GM19467 (cell line): ENCODE measurements around the gene MAP3K4.
"Not testable (repeated sequence)": the region's sequence is repeated elsewhere in the genome, so short reads cannot be mapped to it uniquely, and the experiment has no call there.

Source experiments
- ATAC-seq: cut with Tn5 transposase; IDR thresholded peaks from one replicate; pipeline ENCODE4 v1.9.1; 2021; ENCODE audit warnings: mild to moderate bottlenecking, moderate library complexity; ENCODE audit not compliant: unreplicated experiment

The MAP3K4 gene

GRCh38 chr6:160967351-160967750 is 24.2 kb upstream of the MAP3K4 start:
- no peak for ATAC-seq

- no peak for ATAC-seq
Measured at GRCh38 chr6:160967833-160968232, 23.7 kb upstream of the MAP3K4 start.

- ATAC-seq: no peak
Measured at GRCh38 chr6:160971171-160971570, 20.4 kb upstream of the MAP3K4 start.

- no peak for ATAC-seq
Measured at GRCh38 chr6:160972111-160972510, 19.5 kb upstream of the MAP3K4 start.

GRCh38 chr6:160972594-160972993 is 19.0 kb upstream of the MAP3K4 start:
- not testable (repeated sequence) for ATAC-seq

GRCh38 chr6:160973311-160974250 is 18.0 kb upstream of the MAP3K4 start:
- ATAC-seq: no peak

- no peak for ATAC-seq
Measured at GRCh38 chr6:160974304-160974771, 17.2 kb upstream of the MAP3K4 start.

GRCh38 chr6:160975162-160975561 is 16.4 kb upstream of the MAP3K4 start:
- no peak for ATAC-seq

GRCh38 chr6:160975961-160976360 is 15.6 kb upstream of the MAP3K4 start:
- not testable (repeated sequence) for ATAC-seq

- ATAC-seq: no peak
Measured at GRCh38 chr6:160978141-160978901, 13.2 kb upstream of the MAP3K4 start.

GRCh38 chr6:160979061-160979708 is 12.4 kb upstream of the MAP3K4 start:
- no peak for ATAC-seq

- ATAC-seq: not testable (repeated sequence)
Measured at GRCh38 chr6:160983377-160983948, 8.1 kb upstream of the MAP3K4 start.

GRCh38 chr6:160986851-160987250 is 4.7 kb upstream of the MAP3K4 start:
- ATAC-seq: no peak

GRCh38 chr6:160987265-160987664 is 4.3 kb upstream of the MAP3K4 start:
- ATAC-seq: no peak

GRCh38 chr6:160990847-160991405 is 643 bp upstream of the MAP3K4 start:
- ATAC-seq: no peak

GRCh38 chr6:160992061-160992979 is 751 bp downstream of the MAP3K4 start:
- peak; percentile 40 for ATAC-seq

- ATAC-seq: no peak
Measured at GRCh38 chr6:160992980-160993314, 1.4 kb downstream of the MAP3K4 start.

- no peak for ATAC-seq
Measured at GRCh38 chr6:160995271-160995670, 3.7 kb downstream of the MAP3K4 start.

- ATAC-seq: no peak
Measured at GRCh38 chr6:160996131-160996601, 4.6 kb downstream of the MAP3K4 start.
